GM12891 (cell line): Measurements from ENCODE around the gene WWC2.

Source experiments
- POLR2A ChIP-seq: IDR thresholded peaks from 2 replicates; pipeline ENCODE4 v1.6.1; 2011; ENCODE audit warnings: low read depth, low read length, control low read depth
- POLR2AphosphoS5 ChIP-seq: IDR thresholded peaks from 2 replicates; pipeline ENCODE4 v1.6.1; 2011; ENCODE audit warnings: low read depth, low read length, control low read depth
- TAF1 ChIP-seq: IDR thresholded peaks from 2 replicates; pipeline ENCODE4 v1.6.1; 2011; ENCODE audit warnings: low read depth, low read length, control low read depth

DNA sequence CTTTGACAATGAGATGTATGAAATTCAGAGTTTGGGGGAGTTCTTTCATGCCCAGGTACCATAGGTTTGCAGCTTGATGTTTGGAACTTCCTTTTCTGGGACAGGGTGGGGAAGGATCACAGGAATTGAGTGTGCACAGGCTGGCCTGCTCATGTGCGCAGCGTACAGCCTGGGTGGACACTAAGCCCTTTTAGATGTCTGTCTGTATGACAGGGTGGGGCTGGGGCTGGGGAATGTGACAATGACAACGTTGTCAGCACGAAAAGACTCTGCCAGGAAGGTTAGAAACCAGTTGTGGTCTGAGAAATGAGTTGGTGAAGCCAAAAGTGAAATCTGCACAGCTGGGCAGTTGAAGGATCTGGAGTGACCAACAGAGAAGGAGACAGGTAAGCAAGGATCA is 47.4 kb downstream of the WWC2 start:
- TF ChIP-seq POLR2A (no peak), TAF1 (no peak), POLR2AphosphoS5 (no peak)
